H9 (cell line): ENCODE measurements around the gene DPYSL5. TPM values are rescaled to one million over a fixed set of nuclear protein-coding genes. Genes with fewer than 3 reads are reported as not detected.

Source experiments
- DNase-seq: peaks from one replicate; pipeline ENCODE4 v3.0.0-alpha.2; 2017
- H2AFZ ChIP-seq: one replicate; pipeline ENCODE4 v1.6.1; 2013; ENCODE audit warnings: mild to moderate bottlenecking, low read length, control low read depth, moderate library complexity
- H2AK5ac ChIP-seq: 2 replicates; pipeline ENCODE4 v1.6.1; 2013; ENCODE audit warnings: low read length, control low read depth, mixed read lengths; ENCODE audit not compliant: insufficient read length
- H2BK120ac ChIP-seq: one replicate; pipeline ENCODE4 v1.6.1; 2013; ENCODE audit warnings: low read depth, mild to moderate bottlenecking, low read length, control low read depth, inconsistent platforms; ENCODE audit not compliant: poor library complexity, severe bottlenecking
- H2BK12ac ChIP-seq: 2 replicates; pipeline ENCODE4 v1.6.1; 2013; ENCODE audit warnings: low read length, control low read depth, mixed read lengths, low read depth; ENCODE audit not compliant: insufficient read length
- H2BK15ac ChIP-seq: 2 replicates; pipeline ENCODE4 v1.6.1; 2013; ENCODE audit warnings: low read depth, low read length, control low read depth
- H2BK20ac ChIP-seq: one replicate; pipeline ENCODE4 v1.6.1; 2013; ENCODE audit warnings: low read depth, mild to moderate bottlenecking, low read length, control low read depth, inconsistent platforms; ENCODE audit not compliant: poor library complexity, severe bottlenecking
- H2BK5ac ChIP-seq: 2 replicates; pipeline ENCODE4 v1.6.1; 2013; ENCODE audit warnings: low read length, control low read depth, mixed read lengths; ENCODE audit not compliant: insufficient read length
- H3K14ac ChIP-seq: 2 replicates; pipeline ENCODE4 v1.6.1; 2013; ENCODE audit warnings: low read length, control low read depth; ENCODE audit not compliant: insufficient read depth
- H3K18ac ChIP-seq: 2 replicates; pipeline ENCODE4 v1.6.1; 2013; ENCODE audit warnings: low read depth, mild to moderate bottlenecking, mixed read lengths, low read length, control low read depth; ENCODE audit not compliant: insufficient read length
- H3K23ac ChIP-seq: 2 replicates; pipeline ENCODE4 v1.6.1; 2013; ENCODE audit warnings: low read length, control low read depth, mixed read lengths, low read depth; ENCODE audit not compliant: insufficient read length
- H3K23me2 ChIP-seq: 2 replicates; pipeline ENCODE4 v1.6.1; 2013; ENCODE audit warnings: low read depth, mild to moderate bottlenecking, mixed read lengths, low read length, control low read depth; ENCODE audit not compliant: insufficient read length, poor library complexity, severe bottlenecking
- H3K27ac ChIP-seq: 2 replicates; pipeline ENCODE4 v1.5.1; 2013; ENCODE audit warnings: low read length, control low read depth, mixed read lengths, low read depth; ENCODE audit not compliant: insufficient read length
- H3K27me3 ChIP-seq: 2 replicates; pipeline ENCODE4 v1.6.1; 2013; ENCODE audit warnings: low read length, control low read depth, inconsistent platforms; ENCODE audit not compliant: insufficient read depth
- H3K4ac ChIP-seq: 2 replicates; pipeline ENCODE4 v1.6.1; 2013; ENCODE audit warnings: low read depth, mild to moderate bottlenecking, control low read depth, inconsistent platforms, low read length, moderate library complexity
- H3K4me1 ChIP-seq: 2 replicates; pipeline ENCODE4 v1.6.1; 2013; ENCODE audit warnings: low read length, control low read depth, inconsistent platforms; ENCODE audit not compliant: insufficient read depth
- H3K4me2 ChIP-seq: 2 replicates; pipeline ENCODE4 v1.6.1; 2013; ENCODE audit warnings: low read length, control low read depth, mixed read lengths; ENCODE audit not compliant: insufficient read length, insufficient read depth
- H3K56ac ChIP-seq: 2 replicates; pipeline ENCODE4 v1.6.1; 2013; ENCODE audit warnings: low read depth, mild to moderate bottlenecking, mixed read lengths, low read length, control low read depth; ENCODE audit not compliant: insufficient read length
- H3K79me1 ChIP-seq: 2 replicates; pipeline ENCODE4 v1.6.1; 2013; ENCODE audit warnings: low read depth, mild to moderate bottlenecking, moderate library complexity, low read length, control low read depth, inconsistent platforms; ENCODE audit not compliant: insufficient read depth, poor library complexity, severe bottlenecking
- H3K79me2 ChIP-seq: 2 replicates; pipeline ENCODE4 v1.6.1; 2013; ENCODE audit warnings: low read length, control low read depth, inconsistent platforms; ENCODE audit not compliant: insufficient read depth
- H3K9ac ChIP-seq: 2 replicates; pipeline ENCODE4 v1.6.1; 2013; ENCODE audit warnings: low read length, control low read depth, mixed read lengths; ENCODE audit not compliant: insufficient read length; ENCODE audit errors: extremely low read depth
- H3K9me3 ChIP-seq: one replicate; pipeline ENCODE4 v1.6.1; 2013; ENCODE audit warnings: low read depth, low read length, inconsistent platforms; ENCODE audit not compliant: control insufficient read depth
- H3T11ph ChIP-seq: one replicate; pipeline ENCODE4 v1.6.1; 2013; ENCODE audit warnings: mild to moderate bottlenecking, low read length, control low read depth, inconsistent platforms
- H4K20me1 ChIP-seq: one replicate; pipeline ENCODE4 v1.6.1; 2013; ENCODE audit not compliant: control insufficient read depth, insufficient read length, insufficient read depth
- H4K5ac ChIP-seq: 2 replicates; pipeline ENCODE4 v1.6.1; 2013; ENCODE audit warnings: low read depth, mild to moderate bottlenecking, mixed read lengths, low read length, control low read depth; ENCODE audit not compliant: insufficient read length
- H4K8ac ChIP-seq: replicated peaks from 2 replicates; pipeline ENCODE4 v1.6.1; 2013; ENCODE audit warnings: low read length, control low read depth, mixed read lengths, low read depth; ENCODE audit not compliant: insufficient read length
- H4K91ac ChIP-seq: 2 replicates; pipeline ENCODE4 v1.6.1; 2013; ENCODE audit warnings: low read depth, mild to moderate bottlenecking, moderate library complexity, mixed read lengths, low read length, control low read depth; ENCODE audit not compliant: insufficient read length
- H3K27ac Mint-ChIP-seq, 3 experiments: 2 replicates in 2 of 3; 3 replicates in 1 of 3; pipeline ENCODE4 v1.8.0; 2020 to 2021; ENCODE audit warnings: mixed read lengths in 3 of 3, mild to moderate bottlenecking in 1 of 3, moderate library complexity in 1 of 3
- H3K27me3 Mint-ChIP-seq: 2 replicates; pipeline ENCODE4 v1.8.0; 2021; ENCODE audit warnings: low read depth, mild to moderate bottlenecking, moderate library complexity, mixed read lengths
- H3K36me3 Mint-ChIP-seq, 3 experiments: 2 replicates in 2 of 3; 3 replicates in 1 of 3; pipeline ENCODE4 v1.8.0; 2020 to 2021; ENCODE audit warnings: low read depth in 3 of 3, mixed read lengths in 3 of 3; ENCODE audit not compliant: insufficient read depth in 1 of 3
- H3K4me1 Mint-ChIP-seq, 2 experiments: 2 replicates each; pipeline ENCODE4 v1.8.0; 2020; ENCODE audit warnings: mixed read lengths in 2 of 2
- H3K4me3 Mint-ChIP-seq, 2 experiments: 2 replicates in 1 of 2; 3 replicates in 1 of 2; pipeline ENCODE4 v1.8.0; 2020 to 2021; ENCODE audit warnings: mild to moderate bottlenecking in 2 of 2, mixed read lengths in 2 of 2, moderate library complexity in 1 of 2
- H3K9me3 Mint-ChIP-seq, 2 experiments: 2 replicates in 1 of 2; 3 replicates in 1 of 2; pipeline ENCODE4 v1.8.0; 2020; ENCODE audit warnings: mild to moderate bottlenecking in 2 of 2, mixed read lengths in 2 of 2, moderate library complexity in 1 of 2
- CTCF ChIP-seq: fragments of 200-600 bp; sonication (generic); conservative IDR thresholded peaks from 3 replicates; pipeline ENCODE4 v1.8.0; 2021; ENCODE audit warnings: antibody characterized with exemption, mild to moderate bottlenecking
- whole genome bisulfite sequencing: extraction: QIAGEN DNeasy Blood & Tissue Kit; methylation state at CpG from one replicate; pipeline ENCODE4 v1.1.7; 2013; ENCODE audit warnings: missing lambda C conversion rate, low lambda C conversion rate, mixed read lengths; ENCODE audit not compliant: insufficient read length; ENCODE audit errors: extremely low coverage; 5-methylcytosine and 5-hydroxymethylcytosine counted together
- total RNA-seq: library from RNA; stranded (reverse); gene quantifications from 2 replicates; pipeline ENCODE4 v1.2.1, GENCODE V29; 2021

DPYSL5 gene
- total RNA-seq, 1 experiment from 2014 or later, result 6.4 TPM

GRCh38 chr2:26848336-26849055 lies 564 bp downstream of the DPYSL5 start:
- no peak overlapping the region for H3K18ac ChIP-seq
- H3K27me3 Mint-ChIP-seq, result peaks cover 88% of the 10 kb centered on the region

More at GRCh38 chr2:26848336-26849055, 564 bp downstream of the DPYSL5 start:
- Histone ChIP-seq H2AK5ac (no peak overlapping the region), H2BK15ac (no peak overlapping the region), H2AFZ (no peak overlapping the region), H3T11ph (no peak overlapping the region), H3K4me2 (peak overlapping the region; percentile 68), H3K79me2 (no peaks in the 10 kb centered on the region), H3K9me3 (no peaks in the 10 kb centered on the region), H3K27ac (no peak overlapping the region), H4K20me1 (no peaks in the 10 kb centered on the region), H3K4me1 (no peaks in the 10 kb centered on the region), H3K4ac (no peak overlapping the region), H4K8ac (no peak overlapping the region), H3K14ac (no peak overlapping the region; the same call in 1 of the 2 replicates), H3K79me1 (no peaks in the 10 kb centered on the region), H3K23ac (no peak overlapping the region), H2BK12ac (no peak overlapping the region), H3K27me3 (peaks cover 33% of the 10 kb centered on the region), H3K23me2 (peaks cover 23% of the 10 kb centered on the region), H2BK5ac (no peak overlapping the region), H4K5ac (no peak overlapping the region), H4K91ac (no peak overlapping the region), H2BK120ac (no peak overlapping the region), H3K9ac (no peak overlapping the region), H2BK20ac (no peak overlapping the region), H3K56ac (no peak overlapping the region)
- no peaks in the 10 kb centered on the region for H3K9me3 Mint-ChIP-seq
- H3K4me1 Mint-ChIP-seq, result peaks cover 7 to 25% of the 10 kb centered on the region in 2 experiments; a peak in 3 of 4 replicates
- no CpG with 5 or more reads among the region's 75 CpGs for WGBS
- TF ChIP-seq CTCF, result no peak
- no peaks in the 10 kb centered on the region; a peak in 1 of 7 replicates for H3K36me3 Mint-ChIP-seq
- peak overlapping the region; percentile 51 to 88 for H3K4me3 Mint-ChIP-seq
- DNase-seq, result peak; percentile 66
- no peak overlapping the region for H3K27ac Mint-ChIP-seq
